ENCODE data around the gene IGSF3.

DNA sequence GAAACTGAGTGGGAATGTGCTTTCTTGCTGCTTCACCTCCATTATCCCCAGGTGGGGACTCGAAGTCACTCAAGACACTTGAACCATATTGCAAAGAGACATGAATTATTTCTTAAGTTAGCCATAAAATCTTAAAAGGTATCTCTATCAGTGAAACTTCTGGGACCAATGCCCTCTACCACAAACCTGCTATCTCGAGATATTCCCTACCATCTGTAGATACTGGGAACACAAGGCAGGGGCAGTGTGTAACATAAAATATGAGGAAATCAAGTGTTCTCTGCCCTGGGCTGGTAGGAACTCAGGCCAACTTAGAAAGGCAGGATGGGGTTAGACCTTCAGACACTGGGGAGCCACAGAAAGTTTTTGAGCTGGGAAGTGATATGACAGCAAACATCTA is 95.4 kb downstream of the IGSF3 start:
- TF ChIP-seq EP300 (IDR thresholded peaks at IDR 0.05): no peak
- TF ChIP-seq, protein P1, sequence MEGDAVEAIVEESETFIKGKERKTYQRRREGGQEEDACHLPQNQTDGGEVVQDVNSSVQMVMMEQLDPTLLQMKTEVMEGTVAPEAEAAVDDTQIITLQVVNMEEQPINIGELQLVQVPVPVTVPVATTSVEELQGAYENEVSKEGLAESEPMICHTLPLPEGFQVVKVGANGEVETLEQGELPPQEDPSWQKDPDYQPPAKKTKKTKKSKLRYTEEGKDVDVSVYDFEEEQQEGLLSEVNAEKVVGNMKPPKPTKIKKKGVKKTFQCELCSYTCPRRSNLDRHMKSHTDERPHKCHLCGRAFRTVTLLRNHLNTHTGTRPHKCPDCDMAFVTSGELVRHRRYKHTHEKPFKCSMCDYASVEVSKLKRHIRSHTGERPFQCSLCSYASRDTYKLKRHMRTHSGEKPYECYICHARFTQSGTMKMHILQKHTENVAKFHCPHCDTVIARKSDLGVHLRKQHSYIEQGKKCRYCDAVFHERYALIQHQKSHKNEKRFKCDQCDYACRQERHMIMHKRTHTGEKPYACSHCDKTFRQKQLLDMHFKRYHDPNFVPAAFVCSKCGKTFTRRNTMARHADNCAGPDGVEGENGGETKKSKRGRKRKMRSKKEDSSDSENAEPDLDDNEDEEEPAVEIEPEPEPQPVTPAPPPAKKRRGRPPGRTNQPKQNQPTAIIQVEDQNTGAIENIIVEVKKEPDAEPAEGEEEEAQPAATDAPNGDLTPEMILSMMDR (IDR thresholded peaks at IDR 0.05): no peak
- TF ChIP-seq POLR2AphosphoS5 (IDR thresholded peaks at IDR 0.05): no peak
